ENCODE measurements around the gene GET3. TPM values are rescaled to one million over a fixed set of nuclear protein-coding genes. Genes with fewer than 3 reads are reported as not detected.
A peak's percentile ranks its signal among the peaks of the same experiment; 100 is the strongest.

Gene GET3
- total RNA-seq, 1 experiment from 2014 or later, result 110 TPM

- TF ChIP-seq PRDM15 (CRISPR knock-in tag; IDR thresholded peaks at IDR 0.05), result peak; percentile 42; the same call in 1 of the 2 replicates
- TF ChIP-seq CTCF (IDR thresholded peaks at IDR 0.05), result peak; percentile 61
- no peak for TF ChIP-seq MYBL2 (CRISPR knock-in tag; IDR thresholded peaks at IDR 0.05)
- TF ChIP-seq SP1 (CRISPR knock-in tag; conservative IDR thresholded peaks at IDR 0.05), result 0 out of 2 replicates have a peak, but pooled peaks have one; percentile 37
- TF ChIP-seq KAT7 (CRISPR knock-in tag; IDR thresholded peaks at IDR 0.05; ENCODE audit: borderline replicate concordance), result 0 out of 2 replicates have a peak, but pooled peaks have one; percentile 9
- peak; percentile 87 for TF ChIP-seq HMGXB4 (CRISPR knock-in tag; IDR thresholded peaks at IDR 0.05)
- peak; percentile 54 for TF ChIP-seq ARID4B (CRISPR knock-in tag; IDR thresholded peaks at IDR 0.05; ENCODE audit: borderline replicate concordance)
These were observed 28.8 kb downstream of the GET3 start (continued) for GRCh38 chr19:12766051-12766521.

GRCh38 chr19:12767150-12767549 lies 29.9 kb downstream of the GET3 start:
- Mint-ChIP-seq H3K36me3 (peaks cover 31% of the 10 kb centered on the region), H3K27ac (no peak overlapping the region), H3K4me3 (no peak overlapping the region), H3K4me1 (peaks cover 16% of the 10 kb centered on the region), H3K27me3 (ENCODE audit: low read depth) (no peaks in the 10 kb centered on the region; the same call in 1 of the 2 replicates), H3K9me3 (no peaks in the 10 kb centered on the region)
- ChIA-PET CTCF (interaction anchor here (0.7 to 11.1 kb wide), 13 partner anchors 9 to 106 kb away, joined by 3 to 341 read pairs (median 10); partner anchors contain the start of genes FBXW9, GET3, HOOK2 and JUNB), POLR2A (interaction anchor here (1.4 to 2.2 kb wide), 3 partner anchors 9 to 106 kb away, joined by 4 to 12 read pairs (median 10); no protein-coding TSS in a partner anchor)
- no peak for ATAC-seq
- DNase-seq (ENCODE audit: low spot score), result no peak
- no peak for TF ChIP-seq ZBTB43 (CRISPR knock-in tag; IDR thresholded peaks at IDR 0.05)
- no peak for TF ChIP-seq KAT7 (CRISPR knock-in tag; IDR thresholded peaks at IDR 0.05; ENCODE audit: borderline replicate concordance)
- no peak for TF ChIP-seq EMX1 (CRISPR knock-in tag; IDR thresholded peaks at IDR 0.05)
- TF ChIP-seq ZNF232 (CRISPR knock-in tag; IDR thresholded peaks at IDR 0.05), result no peak
- TF ChIP-seq SMAD4 (CRISPR knock-in tag; IDR thresholded peaks at IDR 0.05), result no peak
- no peak for TF ChIP-seq CREM (CRISPR knock-in tag; IDR thresholded peaks at IDR 0.05)
- no peak for TF ChIP-seq ZSCAN18 (CRISPR knock-in tag; IDR thresholded peaks at IDR 0.05)
- no peak for TF ChIP-seq SOX15 (CRISPR knock-in tag; IDR thresholded peaks at IDR 0.05)
- TF ChIP-seq MAX (CRISPR knock-in tag; IDR thresholded peaks at IDR 0.05), result no peak
- no peak for TF ChIP-seq SMAD3 (CRISPR knock-in tag; IDR thresholded peaks at IDR 0.05; ENCODE audit: borderline replicate concordance)
